RWPE2 (cell line): ENCODE data around the gene PMPCA.

ENCODE experiments used
- ATAC-seq: fragments of 200-7000 bp; cut with Tn5 transposase; 3 replicates; pipeline ENCODE4 v1.9.1; 2021; ENCODE audit warnings: low read depth
- DNase-seq: peaks from one replicate; pipeline ENCODE4 v3.0.0-alpha.2; 2020; ENCODE audit warnings: low spot score
- H3K27ac ChIP-seq: fragments of 450-650 bp; 2 replicates; pipeline ENCODE4 v1.5.1; 2017; ENCODE audit warnings: mild to moderate bottlenecking; ENCODE audit not compliant: poor library complexity, severe bottlenecking
- H3K27me3 ChIP-seq: fragments of 250-450 bp; sonication (Bioruptor Pico); 2 replicates; pipeline ENCODE4 v1.5.1; 2021; ENCODE audit warnings: mild to moderate bottlenecking, moderate library complexity; ENCODE audit not compliant: insufficient read depth, poor library complexity, severe bottlenecking
- H3K36me3 ChIP-seq: fragments of 250-450 bp; sonication (Bioruptor Pico); 2 replicates; pipeline ENCODE4 v1.5.1; 2020; ENCODE audit warnings: low read depth, mild to moderate bottlenecking, moderate library complexity
- H3K4me1 ChIP-seq: fragments of 250-450 bp; sonication (Bioruptor Pico); 2 replicates; pipeline ENCODE4 v1.5.1; 2021; ENCODE audit warnings: mild to moderate bottlenecking, moderate library complexity; ENCODE audit not compliant: insufficient read depth, poor library complexity, severe bottlenecking
- H3K4me3 ChIP-seq: fragments of 250-450 bp; sonication (Bioruptor Pico); 2 replicates; pipeline ENCODE4 v1.5.1; 2021; ENCODE audit warnings: mild to moderate bottlenecking, moderate library complexity; ENCODE audit not compliant: severe bottlenecking
- H3K9me3 ChIP-seq: fragments of 250-450 bp; sonication (Bioruptor Pico); 2 replicates; pipeline ENCODE4 v1.5.1; 2021; ENCODE audit warnings: mild to moderate bottlenecking, moderate library complexity; ENCODE audit not compliant: severe bottlenecking
- TF ChIP-seq, protein P1 (sequence below): fragments of 450-650 bp; IDR thresholded peaks from one replicate; pipeline ENCODE4 v1.5.1; 2017; ENCODE audit warnings: mild to moderate bottlenecking, moderate library complexity; ENCODE audit not compliant: poor library complexity, severe bottlenecking

PMPCA gene

DNA sequence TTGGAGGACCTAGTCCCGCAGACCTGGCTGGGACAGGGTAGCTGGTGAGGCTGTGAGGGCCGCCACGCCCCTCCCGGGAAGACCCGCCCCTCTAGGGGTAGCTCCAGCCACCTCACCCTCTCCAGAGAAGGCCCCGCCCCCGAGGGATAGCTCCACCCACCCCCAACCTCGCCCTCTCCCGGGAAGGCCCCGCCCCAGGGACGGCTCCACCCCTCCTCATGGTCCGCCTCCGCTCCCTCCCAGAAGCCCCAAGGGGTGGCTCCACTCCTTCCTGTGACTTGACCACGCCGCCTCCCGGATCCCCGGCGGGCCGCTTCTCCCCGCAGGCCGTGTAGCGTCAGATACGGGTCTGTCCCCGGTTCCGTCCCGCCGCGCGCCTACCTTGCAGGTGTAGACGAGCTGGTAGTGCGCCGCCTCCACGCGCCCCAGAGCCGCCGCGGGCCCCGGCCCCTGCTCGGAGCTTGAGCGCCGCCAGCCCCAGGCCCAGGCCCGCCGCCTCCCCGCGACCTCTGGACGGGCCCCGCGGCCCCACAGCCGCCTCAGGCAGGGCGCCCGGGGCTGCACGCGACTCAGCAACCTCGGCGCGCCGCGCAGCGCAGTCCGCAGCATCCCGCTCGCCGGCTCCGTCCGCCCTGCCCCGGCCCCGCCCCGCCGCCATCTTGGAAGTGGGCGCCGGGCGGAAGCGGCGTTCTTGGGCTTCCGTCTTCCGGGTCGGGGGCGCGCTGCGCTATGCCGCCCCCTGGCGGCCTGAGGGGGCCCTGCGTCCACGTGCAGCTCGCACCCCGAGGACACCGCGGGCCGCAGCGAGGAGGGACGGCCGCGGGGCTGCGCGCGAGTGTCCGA, 47.1 kb upstream of the PMPCA start, which contains the start of gene DNLZ:
Gene DNLZ (minus strand): TSS at position 639 of the 843 bp plus-strand sequence. CDS start 30 bp downstream, at position 609.
- ATAC-seq: peak; percentile 75

DNA sequence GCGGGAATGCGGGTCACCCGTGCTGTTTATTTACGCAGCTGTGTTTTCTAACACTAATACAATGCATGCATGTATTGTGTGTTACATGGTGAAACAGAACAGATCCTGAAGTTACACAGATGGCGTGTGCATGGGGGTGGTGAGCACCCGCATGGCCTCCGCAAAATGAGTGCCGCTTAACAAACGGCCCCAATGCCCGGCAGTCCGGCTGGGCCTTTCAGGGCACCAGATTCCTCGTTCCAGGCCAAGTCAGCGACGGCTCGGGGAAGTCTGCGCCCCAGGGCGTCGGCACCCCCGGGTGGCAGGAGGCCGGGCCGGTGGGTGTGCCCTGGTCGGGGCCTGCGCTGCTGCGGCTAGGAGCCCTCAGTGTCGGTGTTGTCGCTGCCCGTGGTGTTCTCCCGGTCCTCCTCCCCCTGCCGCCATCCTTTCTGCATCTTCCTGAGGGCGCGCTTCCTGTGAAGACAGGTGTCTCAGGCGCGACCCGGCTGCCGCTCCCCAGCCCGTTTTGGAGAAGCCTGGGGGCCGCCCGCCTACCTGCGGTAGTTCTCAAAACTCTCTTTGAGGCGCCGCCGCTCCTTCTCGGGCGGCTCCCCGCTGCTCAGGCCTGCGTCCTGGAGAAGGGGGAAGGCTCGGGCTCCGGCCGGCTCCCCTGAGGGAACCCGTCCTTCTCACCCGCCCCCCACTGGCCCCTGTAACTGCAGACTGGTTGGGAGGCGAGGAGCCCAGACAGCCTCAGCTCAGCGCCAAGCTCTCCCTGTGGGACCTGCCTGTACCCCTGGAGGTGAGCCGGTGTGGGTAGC, 46.3 kb upstream of the PMPCA start:
- Histone ChIP-seq H3K27me3 (no peaks in the 10 kb centered on the region), H3K36me3 (no peaks in the 10 kb centered on the region), H3K4me1 (no peaks in the 10 kb centered on the region), H3K4me3 (peak overlapping the region; percentile 99), H3K9me3 (no peaks in the 10 kb centered on the region), H3K27ac (peak overlapping the region; percentile 72)
- ATAC-seq (no peak), DNase-seq (no peak)
- TF ChIP-seq, protein P1, sequence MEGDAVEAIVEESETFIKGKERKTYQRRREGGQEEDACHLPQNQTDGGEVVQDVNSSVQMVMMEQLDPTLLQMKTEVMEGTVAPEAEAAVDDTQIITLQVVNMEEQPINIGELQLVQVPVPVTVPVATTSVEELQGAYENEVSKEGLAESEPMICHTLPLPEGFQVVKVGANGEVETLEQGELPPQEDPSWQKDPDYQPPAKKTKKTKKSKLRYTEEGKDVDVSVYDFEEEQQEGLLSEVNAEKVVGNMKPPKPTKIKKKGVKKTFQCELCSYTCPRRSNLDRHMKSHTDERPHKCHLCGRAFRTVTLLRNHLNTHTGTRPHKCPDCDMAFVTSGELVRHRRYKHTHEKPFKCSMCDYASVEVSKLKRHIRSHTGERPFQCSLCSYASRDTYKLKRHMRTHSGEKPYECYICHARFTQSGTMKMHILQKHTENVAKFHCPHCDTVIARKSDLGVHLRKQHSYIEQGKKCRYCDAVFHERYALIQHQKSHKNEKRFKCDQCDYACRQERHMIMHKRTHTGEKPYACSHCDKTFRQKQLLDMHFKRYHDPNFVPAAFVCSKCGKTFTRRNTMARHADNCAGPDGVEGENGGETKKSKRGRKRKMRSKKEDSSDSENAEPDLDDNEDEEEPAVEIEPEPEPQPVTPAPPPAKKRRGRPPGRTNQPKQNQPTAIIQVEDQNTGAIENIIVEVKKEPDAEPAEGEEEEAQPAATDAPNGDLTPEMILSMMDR: peak; percentile 84

More for the DNA sequence above, 47.1 kb upstream of the PMPCA start, which contains the start of gene DNLZ:
- no peaks in the 10 kb centered on the region for H3K4me1 ChIP-seq
- H3K9me3 ChIP-seq: no peaks in the 10 kb centered on the region
- H3K27me3 ChIP-seq: no peaks in the 10 kb centered on the region
- TF ChIP-seq, protein P1: peak; percentile 98
- no peaks in the 10 kb centered on the region for H3K36me3 ChIP-seq
- H3K27ac ChIP-seq: peak within 1 kb of the TSS; percentile 72
- DNase-seq: peak; percentile 96
- H3K4me3 ChIP-seq: peak within 1 kb of the TSS; percentile 99

DNA sequence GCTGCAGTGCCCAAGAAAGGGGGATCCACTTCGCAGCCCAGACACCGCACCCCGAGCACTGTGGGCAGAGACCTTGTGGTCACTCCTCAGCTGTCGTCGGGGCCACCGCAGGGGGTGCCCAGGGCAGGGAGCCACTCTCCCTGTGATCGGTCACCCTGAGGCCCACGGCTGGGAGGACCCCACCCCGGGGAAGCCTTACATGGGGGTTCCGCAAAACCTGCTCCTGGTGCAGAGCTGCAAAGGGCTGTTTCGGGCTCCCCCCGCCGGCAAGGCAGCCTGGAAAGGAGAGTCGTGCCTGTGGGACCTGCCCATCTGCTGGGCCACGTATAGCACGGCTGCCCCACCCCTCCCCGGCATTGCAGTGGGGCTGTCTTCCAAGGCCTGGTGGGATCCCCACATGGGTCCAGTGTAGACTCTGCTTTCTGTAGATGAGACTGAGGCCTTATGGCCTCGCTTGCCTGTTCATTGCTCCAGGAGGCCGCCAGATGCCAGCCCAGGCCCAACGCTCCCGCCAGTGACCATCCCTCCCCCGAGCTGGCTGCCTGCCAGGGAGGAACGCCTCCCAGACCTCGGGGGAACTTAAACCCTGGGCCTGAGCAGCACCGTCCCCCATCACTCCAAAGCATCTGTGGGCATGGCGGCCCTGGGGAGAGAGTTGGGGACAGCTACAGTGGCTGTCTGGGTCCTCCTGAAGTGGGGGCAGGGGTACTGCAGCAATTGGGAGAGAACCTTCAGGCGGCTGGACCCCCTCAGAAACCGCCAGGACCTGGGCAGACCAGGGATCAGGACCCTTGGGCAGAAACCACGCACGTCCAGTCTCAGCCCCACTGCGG, 45.3 kb upstream of the PMPCA start:
- TF ChIP-seq, protein P1: no peak
- H3K4me1 ChIP-seq: no peaks in the 10 kb centered on the region
- no peak overlapping the region for H3K4me3 ChIP-seq
- no peaks in the 10 kb centered on the region for H3K27me3 ChIP-seq
- no peak overlapping the region for H3K27ac ChIP-seq
- no peaks in the 10 kb centered on the region for H3K36me3 ChIP-seq
- DNase-seq (no peak), ATAC-seq (no peak)
- H3K9me3 ChIP-seq: no peaks in the 10 kb centered on the region

DNA sequence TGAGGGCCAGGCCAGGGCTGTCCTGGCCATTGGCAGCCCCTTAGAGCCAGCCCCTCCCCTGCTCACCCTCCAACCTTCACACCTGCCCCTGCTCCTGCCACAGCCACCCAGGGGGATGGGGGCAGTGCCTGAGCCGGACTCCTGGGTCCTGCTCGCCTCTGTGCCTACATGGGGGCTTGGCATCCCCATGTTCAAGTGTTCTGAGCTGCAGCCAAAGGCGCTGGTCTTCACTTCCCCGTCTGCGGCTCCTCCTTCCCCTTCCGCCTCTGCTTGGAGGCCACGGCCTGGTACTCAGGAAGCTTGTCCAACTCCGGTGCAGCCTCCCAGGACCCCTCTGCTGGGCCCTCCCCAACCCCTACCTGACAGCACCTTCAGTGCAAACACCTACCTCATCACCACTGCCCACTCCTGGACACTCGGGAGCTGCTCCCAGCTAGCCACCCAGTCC, 44.7 kb upstream of the PMPCA start:
- H3K27me3 ChIP-seq: no peaks in the 10 kb centered on the region
- no peak for DNase-seq
- no peaks in the 10 kb centered on the region for H3K9me3 ChIP-seq
- H3K4me1 ChIP-seq: no peaks in the 10 kb centered on the region
- ATAC-seq: no peak
- H3K36me3 ChIP-seq: no peaks in the 10 kb centered on the region
- TF ChIP-seq, protein P1: no peak
- H3K4me3 ChIP-seq: no peak overlapping the region
- no peak overlapping the region for H3K27ac ChIP-seq
